ENCODE results near the gene L3MBTL4. TPM values are rescaled to one million over a fixed set of nuclear protein-coding genes. Genes with fewer than 3 reads are reported as not detected.

Gene L3MBTL4
- total and polyA plus RNA-seq, 10 of the 15 experiments (the other 5 are each of a cell fraction or from before 2014, with no cell fraction given): 1.3 to 8.7 (median 3.8) TPM

DNA sequence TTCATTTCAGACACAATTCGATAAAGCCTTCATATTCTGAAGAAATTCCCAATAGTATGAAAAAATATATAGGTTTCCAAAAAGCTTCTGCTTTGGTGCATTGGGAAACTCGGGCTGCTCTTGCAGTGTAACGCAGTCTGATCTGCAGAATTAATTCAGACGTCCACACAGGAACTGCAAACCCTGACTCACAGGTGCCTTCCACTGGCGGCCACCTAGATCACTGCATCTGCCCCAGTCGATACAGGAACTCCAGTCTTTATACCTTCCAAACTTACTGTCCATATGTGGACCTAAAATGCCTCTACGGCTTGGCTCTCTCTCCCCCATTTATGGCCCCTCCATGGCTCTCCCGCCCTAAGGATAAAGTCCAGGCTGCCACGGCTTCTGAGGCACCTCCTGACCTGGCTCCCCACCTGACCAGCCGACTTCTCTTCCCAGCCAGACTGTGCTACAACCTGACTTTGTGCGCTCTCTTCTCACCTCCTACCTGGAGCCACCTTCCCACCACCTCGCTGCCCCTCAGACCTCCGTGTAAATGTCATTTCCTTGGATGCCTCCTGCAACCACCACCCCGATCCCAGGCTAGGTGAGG is 39.7 kb downstream of the L3MBTL4 start:
- FAIRE-seq (no peak), DNase-seq (ENCODE audit: low read depth, low spot score) (no peak), ATAC-seq (no peak)
- H3K9me3 ChIP-seq (replicated peaks; ENCODE audit: control insufficient read depth, insufficient read depth, low read length): no peaks in the 10 kb centered on the region
- H3K79me2 ChIP-seq (ENCODE audit: control insufficient read depth, insufficient read depth, low read length): no peaks in the 10 kb centered on the region
- H3K4me3 ChIP-seq: no peak overlapping the region
- H3K4me2 ChIP-seq (ENCODE audit: control insufficient read depth, insufficient read depth): no peak overlapping the region
- no peaks in the 10 kb centered on the region for H3K27me3 ChIP-seq (replicated peaks in 1 of 2; ENCODE audit: control insufficient read depth in 2 of 2, insufficient read depth in 2 of 2, low read length in 1 of 2)
- ChIA-PET SMC1A (ENCODE audit: uncharacterized antibody, unreplicated experiment) (no interaction called here), RAD21 (ENCODE audit: unreplicated experiment) (no interaction called here), CTCF (no interaction called here), POLR2A (no interaction called here)
- WGBS (ENCODE audit: insufficient coverage, insufficient replicate concordance, low lambda C conversion rate, missing lambda C conversion rate): 44% methylated on average over 14 of the region's 14 CpGs
- H3K9ac ChIP-seq (ENCODE audit: control insufficient read depth, insufficient read depth, low read length): no peak overlapping the region
- TF ChIP-seq PML (IDR thresholded peaks at IDR 0.05; ENCODE audit: low read length) (no peak), CHD4 (IDR thresholded peaks at IDR 0.05) (no peak), MXI1 (IDR thresholded peaks at IDR 0.05; ENCODE audit: low read depth, low read length) (no peak), EZH2 (IDR thresholded peaks at IDR 0.05; ENCODE audit: borderline replicate concordance, control insufficient read depth, low read depth, low read length) (no peak), TBL1XR1 (IDR thresholded peaks at IDR 0.05; ENCODE audit: low read depth, low read length) (no peak), RUNX3 (IDR thresholded peaks at IDR 0.05; ENCODE audit: low read length) (no peak), KLF5 (IDR thresholded peaks at IDR 0.05; ENCODE audit: partially characterized antibody) (no peak), HDAC6 (IDR thresholded peaks at IDR 0.05; ENCODE audit: unreplicated experiment) (no peak), CHD2 (IDR thresholded peaks at IDR 0.05; ENCODE audit: borderline replicate concordance, low read depth, low read length) (no peak), WRNIP1 (IDR thresholded peaks at IDR 0.05; ENCODE audit: borderline replicate concordance, low read depth, low read length) (no peak)
- TF ChIP-seq, protein P1, sequence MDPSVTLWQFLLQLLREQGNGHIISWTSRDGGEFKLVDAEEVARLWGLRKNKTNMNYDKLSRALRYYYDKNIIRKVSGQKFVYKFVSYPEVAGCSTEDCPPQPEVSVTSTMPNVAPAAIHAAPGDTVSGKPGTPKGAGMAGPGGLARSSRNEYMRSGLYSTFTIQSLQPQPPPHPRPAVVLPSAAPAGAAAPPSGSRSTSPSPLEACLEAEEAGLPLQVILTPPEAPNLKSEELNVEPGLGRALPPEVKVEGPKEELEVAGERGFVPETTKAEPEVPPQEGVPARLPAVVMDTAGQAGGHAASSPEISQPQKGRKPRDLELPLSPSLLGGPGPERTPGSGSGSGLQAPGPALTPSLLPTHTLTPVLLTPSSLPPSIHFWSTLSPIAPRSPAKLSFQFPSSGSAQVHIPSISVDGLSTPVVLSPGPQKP (IDR thresholded peaks at IDR 0.05; ENCODE audit: low read depth, low read length): no peak
- TF ChIP-seq, protein P2, sequence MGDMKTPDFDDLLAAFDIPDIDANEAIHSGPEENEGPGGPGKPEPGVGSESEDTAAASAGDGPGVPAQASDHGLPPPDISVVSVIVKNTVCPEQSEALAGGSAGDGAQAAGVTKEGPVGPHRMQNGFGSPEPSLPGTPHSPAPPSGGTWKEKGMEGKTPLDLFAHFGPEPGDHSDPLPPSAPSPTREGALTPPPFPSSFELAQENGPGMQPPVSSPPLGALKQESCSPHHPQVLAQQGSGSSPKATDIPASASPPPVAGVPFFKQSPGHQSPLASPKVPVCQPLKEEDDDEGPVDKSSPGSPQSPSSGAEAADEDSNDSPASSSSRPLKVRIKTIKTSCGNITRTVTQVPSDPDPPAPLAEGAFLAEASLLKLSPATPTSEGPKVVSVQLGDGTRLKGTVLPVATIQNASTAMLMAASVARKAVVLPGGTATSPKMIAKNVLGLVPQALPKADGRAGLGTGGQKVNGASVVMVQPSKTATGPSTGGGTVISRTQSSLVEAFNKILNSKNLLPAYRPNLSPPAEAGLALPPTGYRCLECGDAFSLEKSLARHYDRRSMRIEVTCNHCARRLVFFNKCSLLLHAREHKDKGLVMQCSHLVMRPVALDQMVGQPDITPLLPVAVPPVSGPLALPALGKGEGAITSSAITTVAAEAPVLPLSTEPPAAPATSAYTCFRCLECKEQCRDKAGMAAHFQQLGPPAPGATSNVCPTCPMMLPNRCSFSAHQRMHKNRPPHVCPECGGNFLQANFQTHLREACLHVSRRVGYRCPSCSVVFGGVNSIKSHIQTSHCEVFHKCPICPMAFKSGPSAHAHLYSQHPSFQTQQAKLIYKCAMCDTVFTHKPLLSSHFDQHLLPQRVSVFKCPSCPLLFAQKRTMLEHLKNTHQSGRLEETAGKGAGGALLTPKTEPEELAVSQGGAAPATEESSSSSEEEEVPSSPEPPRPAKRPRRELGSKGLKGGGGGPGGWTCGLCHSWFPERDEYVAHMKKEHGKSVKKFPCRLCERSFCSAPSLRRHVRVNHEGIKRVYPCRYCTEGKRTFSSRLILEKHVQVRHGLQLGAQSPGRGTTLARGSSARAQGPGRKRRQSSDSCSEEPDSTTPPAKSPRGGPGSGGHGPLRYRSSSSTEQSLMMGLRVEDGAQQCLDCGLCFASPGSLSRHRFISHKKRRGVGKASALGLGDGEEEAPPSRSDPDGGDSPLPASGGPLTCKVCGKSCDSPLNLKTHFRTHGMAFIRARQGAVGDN (IDR thresholded peaks at IDR 0.05): no peak
- intact Hi-C loops (cut with micrococcal nuclease; ENCODE audit: unreplicated experiment): no loop called here
- H4K20me1 ChIP-seq (ENCODE audit: control insufficient read depth, insufficient read depth): no peaks in the 10 kb centered on the region
- no peak overlapping the region for H2AFZ ChIP-seq (ENCODE audit: control insufficient read depth, low read depth, low read length)
- in situ Hi-C loops (cut with MboI): no loop called here
- no peaks in the 10 kb centered on the region for H3K36me3 ChIP-seq (ENCODE audit: control insufficient read depth in 2 of 2, insufficient read depth in 2 of 2, low read length in 1 of 2)
- no TSS peak for BruUV-seq (replicated peaks)
- no peaks in the 10 kb centered on the region for H3K4me1 ChIP-seq (ENCODE audit: control insufficient read depth, insufficient read depth, low read length)
- H3K27ac ChIP-seq (ENCODE audit: control insufficient read depth, insufficient read depth): no peak overlapping the region
